DMS53 treated with DMSO at 0.1 percent for 48 hours (cell line): ENCODE data around the gene C22orf15.

Source experiments
- DNase-seq: peaks from one replicate; lab custom pipeline; 2025; ENCODE audit not compliant: unreplicated experiment; lab: John Stamatoyannopoulos, UW

C22orf15 gene

DNA sequence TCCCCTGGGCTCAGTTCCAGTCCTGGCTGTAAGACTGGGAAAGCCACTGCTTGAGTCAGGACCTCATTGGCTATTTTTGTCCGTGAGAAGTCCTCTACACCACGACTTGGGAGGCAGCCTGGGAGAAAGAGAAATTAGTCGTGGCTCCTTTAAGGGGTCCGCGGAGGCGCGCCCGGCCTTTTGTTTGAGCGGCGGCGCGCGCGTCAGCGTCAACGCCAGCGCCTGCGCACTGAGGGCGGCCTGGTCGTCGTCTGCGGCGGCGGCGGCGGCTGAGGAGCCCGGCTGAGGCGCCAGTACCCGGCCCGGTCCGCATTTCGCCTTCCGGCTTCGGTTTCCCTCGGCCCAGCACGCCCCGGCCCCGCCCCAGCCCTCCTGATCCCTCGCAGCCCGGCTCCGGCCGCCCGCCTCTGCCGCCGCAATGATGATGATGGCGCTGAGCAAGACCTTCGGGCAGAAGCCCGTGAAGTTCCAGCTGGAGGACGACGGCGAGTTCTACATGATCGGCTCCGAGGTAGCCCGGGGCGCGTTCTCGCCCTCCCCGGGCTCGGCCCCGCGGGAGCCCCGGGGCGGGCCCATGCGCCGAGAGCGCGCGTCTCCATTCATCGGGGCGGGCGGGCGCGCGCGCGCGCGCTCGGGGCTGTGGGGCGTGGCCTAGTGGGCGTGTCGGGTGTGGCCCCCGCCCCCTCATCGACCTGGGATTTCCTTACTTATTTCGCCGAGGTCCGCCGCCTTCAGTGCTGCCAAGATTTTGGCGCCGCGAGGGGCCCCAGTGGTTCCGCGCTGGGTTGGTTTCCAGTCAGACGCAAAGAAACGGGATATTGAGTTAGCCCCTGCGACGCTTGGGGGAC is 24.2 kb downstream of the C22orf15 start, which contains the start of gene SMARCB1:
Gene SMARCB1, plus strand, starts transcription at position 215 of the 848 bp plus-strand sequence. Its CDS starts 204 bp downstream, at position 419.
- no peak for DNase-seq

DNA sequence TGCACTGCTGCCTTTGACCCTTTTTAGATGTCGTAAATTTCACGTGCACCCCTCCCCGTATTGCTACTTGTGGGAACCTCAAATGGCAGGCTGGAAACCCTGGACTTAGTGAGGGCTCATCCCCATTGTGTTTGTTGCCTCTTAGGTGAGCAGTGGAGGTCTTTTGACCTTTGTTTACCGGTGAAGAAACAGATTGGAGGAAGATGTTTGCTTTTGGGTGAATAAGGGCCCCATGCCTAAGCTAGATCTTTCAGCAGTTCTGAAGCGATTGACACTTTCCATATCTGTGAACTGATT is 24.8 kb downstream of the C22orf15 start:
- no peak for DNase-seq

DNA sequence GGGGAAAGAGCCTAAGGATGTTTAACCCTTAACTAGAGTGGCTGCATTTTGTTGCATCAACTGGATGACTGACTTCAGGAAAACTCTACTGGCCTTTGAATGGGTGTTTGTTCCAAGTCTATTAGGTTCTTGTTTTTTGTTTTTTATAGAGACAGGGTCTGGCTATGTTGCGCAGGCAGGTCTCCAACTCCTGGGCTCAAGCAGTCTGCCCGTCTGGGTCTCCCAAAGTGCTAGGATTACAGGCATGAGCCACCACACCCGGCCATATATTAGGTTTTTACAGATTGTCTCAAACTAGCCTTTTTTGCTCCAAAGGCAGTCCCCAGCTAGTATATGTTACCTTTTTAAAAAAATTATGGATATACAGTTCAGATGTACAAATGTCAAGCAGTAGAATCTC is 25.1 kb downstream of the C22orf15 start:
- DNase-seq: no peak

DNA sequence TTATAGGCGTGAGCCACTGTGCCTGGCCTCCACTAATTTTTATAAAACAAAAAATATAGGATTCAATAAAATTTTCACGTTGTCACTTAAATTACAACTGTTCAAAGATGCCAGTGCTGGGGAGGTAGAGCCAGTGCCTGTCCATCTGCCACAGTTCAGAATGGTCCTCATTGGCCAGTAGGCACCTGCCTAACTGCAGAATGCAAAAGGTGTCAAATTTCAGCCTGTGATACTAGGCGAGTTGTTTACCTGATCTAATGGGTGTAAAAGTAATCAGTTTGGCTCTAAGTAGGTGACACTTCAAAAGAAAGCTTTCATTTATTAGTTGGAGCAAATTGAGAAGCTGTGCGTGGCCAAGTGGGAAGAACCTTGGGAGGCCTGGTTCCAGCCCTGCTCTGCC is 26.3 kb downstream of the C22orf15 start:
- DNase-seq: no peak

DNA sequence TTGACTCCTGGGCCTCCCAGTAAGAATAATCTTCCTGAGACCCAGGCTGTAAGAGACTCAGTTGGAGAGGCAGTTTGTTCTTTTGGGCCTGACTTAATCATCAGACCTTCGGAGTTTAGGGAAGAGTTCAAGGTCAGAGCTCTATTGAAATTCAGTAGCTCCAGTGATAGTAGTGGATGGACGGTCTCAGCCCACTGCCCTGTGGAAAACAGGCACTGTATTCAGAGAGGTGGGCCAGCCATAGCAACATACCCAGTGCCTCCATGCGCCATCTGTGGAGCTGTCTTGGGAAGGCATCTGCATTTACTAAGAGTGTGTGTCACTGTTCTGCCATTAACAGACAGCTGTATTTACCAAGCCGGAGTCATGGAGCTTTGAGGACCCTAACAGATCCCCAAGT is 26.8 kb downstream of the C22orf15 start:
- no peak for DNase-seq

DNA sequence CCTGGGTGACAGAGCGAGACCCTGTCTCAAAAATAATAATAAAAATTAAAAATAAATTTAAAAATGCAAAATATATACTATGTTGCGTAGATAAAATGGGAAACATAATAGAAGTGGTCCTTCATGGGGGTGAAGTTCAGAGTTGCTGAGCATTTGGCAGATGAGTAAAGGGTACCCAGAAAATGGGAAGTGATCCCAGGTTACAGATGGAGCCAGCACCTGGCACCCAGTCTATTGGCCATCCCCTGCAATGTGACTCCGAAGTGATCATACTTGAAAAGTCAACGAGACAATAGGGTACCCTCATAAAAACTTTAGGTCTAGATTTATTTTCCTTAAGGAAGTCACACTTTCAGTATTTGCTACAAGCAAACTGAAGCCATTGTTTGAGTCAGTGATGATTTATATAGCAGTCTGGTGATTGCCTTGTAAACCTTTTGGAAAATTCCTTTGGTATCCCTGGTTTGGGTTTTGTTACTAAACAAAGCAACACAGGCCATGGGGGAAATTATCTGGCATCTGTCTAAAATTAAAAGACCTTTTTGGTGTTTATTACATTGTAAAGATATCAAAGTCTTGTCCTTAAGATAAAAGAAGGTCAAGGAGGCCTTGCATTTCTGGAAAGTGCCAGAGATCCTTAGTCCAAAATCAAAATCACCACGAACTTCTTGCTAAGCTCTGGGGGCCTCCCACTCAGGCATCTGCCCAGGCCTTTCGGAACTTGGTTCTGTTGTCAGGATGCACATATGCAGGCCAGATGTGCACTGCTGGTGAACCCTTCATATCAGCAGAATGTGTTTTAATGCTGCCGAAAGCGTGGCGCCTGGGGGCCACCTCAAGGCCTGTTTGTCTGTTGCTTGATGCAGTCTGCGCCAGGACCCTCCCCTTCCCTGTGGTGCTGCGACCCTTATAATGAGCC is 28.3 kb downstream of the C22orf15 start:
- DNase-seq: no peak

DNA sequence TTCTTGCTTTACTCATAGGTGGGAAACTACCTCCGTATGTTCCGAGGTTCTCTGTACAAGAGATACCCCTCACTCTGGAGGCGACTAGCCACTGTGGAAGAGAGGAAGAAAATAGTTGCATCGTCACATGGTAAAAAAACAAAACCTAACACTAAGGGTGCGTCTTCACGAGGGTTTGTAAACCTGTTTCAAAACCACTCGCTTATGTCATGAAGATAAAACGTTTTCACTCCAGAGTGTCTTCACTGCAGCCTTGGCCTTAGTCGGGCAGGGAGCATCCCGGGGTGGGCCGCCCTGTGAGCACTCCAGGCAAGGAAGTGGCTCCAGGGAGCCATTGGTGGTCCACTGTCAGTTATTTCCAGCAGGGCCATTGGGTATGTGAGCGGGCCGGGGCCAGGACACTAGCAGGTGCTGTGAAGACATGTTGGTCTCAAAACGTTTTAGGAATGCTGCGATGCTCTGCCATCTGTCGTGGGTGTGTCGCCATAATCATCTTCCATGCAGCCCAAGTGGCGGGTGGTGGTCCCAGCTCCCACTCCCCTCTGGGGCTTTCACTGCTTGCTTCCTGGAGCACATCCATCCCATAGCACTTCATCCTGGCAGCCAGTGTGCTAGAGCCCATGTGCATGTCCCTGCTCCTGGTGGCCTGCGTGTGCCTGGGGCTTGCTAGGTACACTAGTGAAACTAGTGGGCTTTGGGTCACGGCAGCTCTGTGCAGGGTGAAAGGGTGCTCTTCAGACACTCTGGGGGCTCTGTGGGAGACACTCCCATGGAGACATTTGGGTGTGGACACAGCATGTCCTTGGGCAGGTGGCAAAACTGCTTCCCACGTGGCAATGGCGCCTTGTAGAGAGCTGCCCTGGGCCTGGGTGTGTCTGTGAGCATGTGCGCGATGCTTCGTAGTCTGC is 29.2 kb downstream of the C22orf15 start:
- DNase-seq: no peak

DNA sequence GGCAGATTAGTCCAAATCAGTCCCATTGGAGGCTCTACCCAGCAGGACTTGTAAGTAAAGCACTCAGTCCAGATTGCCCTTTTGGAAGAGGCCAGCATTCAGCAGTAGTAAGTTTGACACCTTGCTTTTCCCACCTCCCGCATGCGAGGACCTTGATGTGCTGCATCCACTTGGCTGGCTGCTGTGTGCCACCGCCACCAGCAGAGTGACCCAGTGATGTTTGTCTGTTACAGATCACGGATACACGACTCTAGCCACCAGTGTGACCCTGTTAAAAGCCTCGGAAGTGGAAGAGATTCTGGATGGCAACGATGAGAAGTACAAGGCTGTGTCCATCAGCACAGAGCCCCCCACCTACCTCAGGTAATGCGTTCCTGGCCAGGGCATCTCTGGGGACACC is 30.5 kb downstream of the C22orf15 start:
- no peak for DNase-seq

DNA sequence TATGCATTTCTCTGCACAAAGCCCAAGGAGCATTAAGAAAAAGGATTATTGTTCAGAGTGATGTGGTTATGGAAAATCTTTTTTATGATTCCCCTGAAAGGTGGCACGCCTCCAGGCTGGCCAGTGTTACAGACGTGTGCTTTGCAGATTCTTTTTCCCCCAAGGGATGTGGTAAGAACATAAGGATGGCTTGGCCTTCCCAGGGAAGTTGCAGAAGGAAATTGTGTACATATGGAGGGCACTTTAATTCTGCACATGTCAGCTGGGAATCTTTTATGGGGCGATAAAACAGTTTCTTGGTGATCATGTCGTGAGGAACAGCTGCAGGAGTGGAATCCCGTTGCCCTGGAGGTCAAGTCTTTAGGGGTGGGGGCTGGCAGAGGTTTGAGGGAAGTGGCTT is 33.7 kb downstream of the C22orf15 start:
- DNase-seq: no peak

DNA sequence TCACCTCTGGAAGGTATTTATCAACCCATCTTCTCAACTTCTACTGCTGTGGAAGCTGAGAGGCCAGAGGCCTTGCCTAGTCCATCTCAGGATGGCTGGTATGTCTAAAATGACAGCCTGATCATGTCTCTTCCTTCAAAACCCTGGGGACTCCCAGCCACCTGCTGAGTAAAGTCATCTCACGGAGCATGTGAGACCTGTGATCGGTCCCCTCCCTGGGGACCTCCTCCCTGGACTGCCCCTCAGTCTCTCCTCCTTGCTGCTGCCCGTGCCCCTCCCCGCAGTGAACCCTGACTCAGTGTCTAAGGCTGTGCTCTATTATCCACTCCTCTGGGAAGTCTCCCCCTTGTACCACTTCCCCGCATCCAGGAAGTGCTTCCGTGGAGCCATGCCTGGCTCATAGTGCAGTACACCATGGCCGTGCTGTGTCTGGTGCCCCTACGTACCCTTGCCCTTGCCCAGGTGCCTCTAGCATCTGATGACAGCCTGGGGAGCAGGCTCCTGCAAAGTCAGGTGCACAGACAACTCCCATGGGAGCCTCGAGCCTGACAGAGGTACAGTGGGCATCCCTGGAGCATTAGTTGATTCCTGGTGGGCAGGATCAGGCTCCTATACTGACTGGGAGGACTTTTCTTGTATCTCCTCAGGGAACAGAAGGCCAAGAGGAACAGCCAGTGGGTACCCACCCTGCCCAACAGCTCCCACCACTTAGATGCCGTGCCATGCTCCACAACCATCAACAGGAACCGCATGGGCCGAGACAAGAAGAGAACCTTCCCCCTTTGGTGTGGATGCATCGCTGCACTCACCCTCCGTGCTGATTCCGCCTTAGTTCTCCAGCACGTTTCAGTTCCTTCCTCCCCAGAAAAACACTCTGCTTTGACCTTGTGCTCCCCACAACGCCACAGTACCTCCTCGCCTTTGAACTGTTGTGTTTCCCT is 37.8 kb downstream of the C22orf15 start:
- DNase-seq: no peak

DNA sequence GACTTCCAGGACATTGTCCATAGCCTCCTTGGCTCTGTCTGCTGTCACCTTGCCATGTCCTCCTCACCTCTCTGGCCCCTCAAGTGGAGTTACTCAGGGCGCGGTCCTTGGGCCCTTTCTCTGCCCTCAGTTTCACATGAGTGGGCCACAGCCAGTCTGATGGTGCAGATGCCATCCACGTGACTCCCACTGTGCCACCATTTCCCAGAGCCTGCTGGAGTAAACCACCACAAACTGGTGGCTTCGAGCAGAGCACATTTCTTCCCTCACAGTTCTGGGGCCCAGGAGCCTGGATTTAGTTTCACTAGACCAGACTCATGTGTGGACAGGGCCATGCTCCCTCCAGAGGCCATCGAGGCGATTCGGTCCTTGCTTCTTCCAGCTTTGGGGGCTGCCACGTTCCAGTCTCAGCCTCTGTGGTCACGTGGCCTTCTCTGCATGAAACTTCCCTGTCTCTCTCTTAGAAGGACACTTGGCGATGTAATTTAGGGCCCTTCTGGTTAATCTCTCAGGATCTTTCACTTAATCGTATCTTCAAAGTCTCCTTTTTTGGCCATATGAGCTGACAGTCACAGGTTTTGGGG is 38.5 kb downstream of the C22orf15 start:
- no peak for DNase-seq

DNA sequence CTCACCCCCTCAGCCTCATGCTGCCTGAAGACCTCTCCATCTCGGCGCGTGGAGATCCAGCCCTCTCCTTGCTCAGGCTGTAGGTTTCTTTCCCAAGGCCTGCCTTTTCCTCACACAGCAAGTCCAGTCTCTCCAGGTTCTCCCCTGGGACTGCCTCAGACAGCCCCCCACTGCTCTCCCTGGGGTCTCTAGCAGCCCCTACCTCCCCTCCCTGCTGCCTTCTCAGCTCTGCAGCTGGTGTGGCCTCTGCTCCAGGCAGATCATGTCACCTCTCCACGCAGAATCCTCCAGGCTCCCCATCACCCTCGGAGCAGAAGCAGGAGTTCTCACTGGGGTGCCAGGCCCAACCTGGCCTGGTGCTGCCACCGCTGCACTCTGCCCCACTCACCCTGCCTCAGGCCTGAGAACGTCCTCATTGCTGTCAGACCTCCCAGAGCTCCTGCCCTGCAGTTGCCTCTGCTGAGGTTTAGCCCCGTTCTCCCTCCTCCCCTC is 39.1 kb downstream of the C22orf15 start:
- DNase-seq: no peak

DNA sequence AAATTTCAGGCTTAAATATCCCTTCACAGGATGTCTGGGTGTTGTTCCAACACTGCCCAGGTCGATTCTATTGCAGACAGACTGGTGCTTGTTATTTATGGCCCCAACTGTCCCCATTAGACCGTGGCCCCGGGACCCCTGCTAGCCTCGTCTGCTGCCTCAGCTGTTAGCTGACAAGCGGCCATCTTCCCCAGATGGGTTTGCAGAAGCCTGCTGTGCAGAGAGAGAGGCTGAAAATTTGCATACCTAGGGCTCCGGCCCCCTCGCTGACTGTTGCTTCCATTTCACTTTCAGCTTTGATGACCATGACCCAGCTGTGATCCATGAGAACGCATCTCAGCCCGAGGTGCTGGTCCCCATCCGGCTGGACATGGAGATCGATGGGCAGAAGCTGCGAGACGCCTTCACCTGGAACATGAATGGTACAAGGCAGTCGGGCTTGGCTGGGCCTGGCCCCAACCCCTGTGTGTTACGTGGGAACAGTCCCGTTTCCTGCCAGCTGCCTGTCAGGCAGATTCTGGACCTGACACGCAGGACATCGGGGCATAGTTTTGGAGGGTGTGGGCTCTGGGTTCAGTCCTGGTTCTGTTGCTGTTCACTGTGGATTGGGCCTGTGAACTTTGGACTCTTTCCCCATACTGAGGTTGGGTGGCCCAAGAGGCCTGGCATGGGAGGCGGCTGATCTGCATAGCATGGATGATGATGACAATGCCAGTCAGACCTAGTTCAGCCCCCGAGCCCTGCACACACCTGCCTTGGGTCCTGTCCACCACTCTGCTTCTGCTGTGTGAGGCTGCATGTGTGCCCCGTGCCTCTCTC is 40.4 kb downstream of the C22orf15 start:
- DNase-seq: no peak

DNA sequence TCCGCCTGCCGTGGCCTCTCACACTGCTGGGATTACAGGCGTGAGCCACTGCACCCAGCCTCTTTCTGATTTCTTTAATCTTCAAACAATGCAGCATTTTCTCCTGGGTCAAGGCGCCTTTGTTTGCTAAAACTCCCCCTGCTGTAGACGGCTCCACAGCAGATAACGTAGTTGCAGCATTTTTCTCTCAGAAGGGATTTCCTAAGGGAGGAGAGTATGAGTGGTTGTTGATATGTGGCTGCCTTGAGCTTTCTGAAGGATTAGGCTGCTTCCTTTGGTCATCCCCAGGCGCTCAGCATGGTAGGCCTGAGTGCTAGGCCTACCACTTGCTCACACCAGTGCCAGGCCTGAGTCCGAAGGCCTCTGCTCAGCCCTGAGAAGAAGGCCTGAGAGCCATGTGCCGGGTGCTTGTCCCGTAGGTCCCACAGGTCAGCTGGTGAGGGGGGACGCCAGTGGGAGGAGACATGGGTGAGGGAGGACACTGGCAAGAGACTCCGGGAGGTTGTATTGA is 42.0 kb downstream of the C22orf15 start:
- DNase-seq: no peak

DNA sequence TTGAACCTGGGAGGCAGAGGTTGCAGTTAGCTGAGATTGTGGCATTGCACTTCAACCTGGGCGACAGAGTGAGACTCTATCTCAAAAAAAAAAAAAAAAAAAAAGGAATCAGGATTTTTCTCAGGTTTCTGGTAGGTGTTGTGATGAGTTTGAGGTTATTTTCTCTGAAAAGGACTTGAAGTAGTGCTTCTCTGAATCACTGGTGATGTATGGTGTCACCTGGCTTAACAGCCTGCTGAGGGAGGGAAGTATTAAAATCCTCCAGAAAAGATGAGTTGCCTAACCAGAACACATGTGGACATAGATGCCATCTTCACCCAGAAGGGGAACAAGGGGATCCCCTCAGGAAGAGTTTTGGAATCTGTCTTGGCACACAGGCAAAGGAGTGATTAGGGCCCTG is 44.0 kb downstream of the C22orf15 start:
- no peak for DNase-seq

DNA sequence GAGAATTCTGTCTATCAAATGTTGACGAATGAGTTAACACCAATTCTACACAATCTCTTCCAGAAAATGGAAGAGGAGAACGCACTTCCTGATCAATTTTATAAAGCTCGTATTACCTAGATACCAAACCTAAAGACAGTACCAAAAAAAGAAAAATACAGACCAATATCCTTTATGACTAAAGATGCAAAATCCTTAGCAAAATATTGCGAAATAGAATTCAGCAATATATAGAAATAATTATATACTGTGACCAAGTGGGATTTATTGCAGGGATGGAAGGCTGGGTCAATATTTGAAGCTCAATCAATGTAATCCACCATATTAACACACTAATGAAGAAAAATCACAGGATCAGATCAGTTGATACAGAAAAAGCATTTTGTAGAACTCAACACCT is 49.6 kb downstream of the C22orf15 start:
- no peak for DNase-seq
